Gastrocnemius medialis (tissue), 4 donors: Measurements from ENCODE around the gene SSTR4.
"Not testable (repeated sequence)": the region's sequence is repeated elsewhere in the genome, so short reads cannot be mapped to it uniquely, and the experiment has no call there.

Experiments
- POLR2A ChIP-seq, 2 donors: fragments of 450-650 bp; IDR thresholded peaks; one replicate each; pipeline ENCODE4 v1.6.1; 2017; ENCODE audit warnings: antibody characterized with exemption in 2 of 2, mild to moderate bottlenecking in 2 of 2, moderate library complexity in 2 of 2
- TF ChIP-seq, protein P1 (sequence below), 5 experiments: fragments of 450-650 bp in 3 of 5; fragments of 200-600 bp in 2 of 5; sonication (generic) in 2 of 5; IDR thresholded peaks in 4 of 5; conservative IDR thresholded peaks in 1 of 5; 1 replicate in 4 of 5; 2 replicates in 1 of 5; pipeline ENCODE4 v1.5.1; 2016 to 2019; ENCODE audit warnings: antibody characterized with exemption in 5 of 5, mild to moderate bottlenecking in 3 of 5, moderate library complexity in 3 of 5

DNA sequence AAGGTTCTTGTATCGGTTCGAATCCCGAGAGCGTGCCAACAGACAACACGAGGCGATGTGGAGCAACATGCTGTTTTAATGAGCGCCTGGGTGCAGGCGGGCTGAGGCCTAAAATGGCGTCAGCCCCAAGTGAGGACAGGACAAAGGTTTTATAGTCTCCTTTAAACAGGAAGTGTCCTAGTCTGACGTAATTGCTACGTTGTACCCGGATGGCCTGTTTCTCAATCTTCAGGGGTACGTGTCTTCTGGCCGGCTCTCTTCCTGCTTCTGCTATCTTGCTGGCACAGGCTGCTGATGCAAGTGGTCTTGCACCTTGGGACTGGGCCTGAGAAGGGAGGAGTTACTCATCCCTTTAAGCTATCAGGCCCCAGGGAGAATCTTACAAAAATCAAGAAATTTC, 9.6 kb upstream of the SSTR4 start:
- TF ChIP-seq, protein P1, sequence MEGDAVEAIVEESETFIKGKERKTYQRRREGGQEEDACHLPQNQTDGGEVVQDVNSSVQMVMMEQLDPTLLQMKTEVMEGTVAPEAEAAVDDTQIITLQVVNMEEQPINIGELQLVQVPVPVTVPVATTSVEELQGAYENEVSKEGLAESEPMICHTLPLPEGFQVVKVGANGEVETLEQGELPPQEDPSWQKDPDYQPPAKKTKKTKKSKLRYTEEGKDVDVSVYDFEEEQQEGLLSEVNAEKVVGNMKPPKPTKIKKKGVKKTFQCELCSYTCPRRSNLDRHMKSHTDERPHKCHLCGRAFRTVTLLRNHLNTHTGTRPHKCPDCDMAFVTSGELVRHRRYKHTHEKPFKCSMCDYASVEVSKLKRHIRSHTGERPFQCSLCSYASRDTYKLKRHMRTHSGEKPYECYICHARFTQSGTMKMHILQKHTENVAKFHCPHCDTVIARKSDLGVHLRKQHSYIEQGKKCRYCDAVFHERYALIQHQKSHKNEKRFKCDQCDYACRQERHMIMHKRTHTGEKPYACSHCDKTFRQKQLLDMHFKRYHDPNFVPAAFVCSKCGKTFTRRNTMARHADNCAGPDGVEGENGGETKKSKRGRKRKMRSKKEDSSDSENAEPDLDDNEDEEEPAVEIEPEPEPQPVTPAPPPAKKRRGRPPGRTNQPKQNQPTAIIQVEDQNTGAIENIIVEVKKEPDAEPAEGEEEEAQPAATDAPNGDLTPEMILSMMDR (IDR thresholded peaks at IDR 0.05 in 4 of 5, conservative IDR thresholded peaks at IDR 0.05 in 1 of 5), result not testable (repeated sequence)
- TF ChIP-seq POLR2A (IDR thresholded peaks at IDR 0.05), result not testable (repeated sequence)
